Measurements from ENCODE around the gene BDKRB2.

The BDKRB2 gene

GRCh38 chr14:96204151-96205058 is at the start of gene BDKRB2:
BDKRB2 (plus strand) TSS chr14:96204839; CDS start chr14:96237108, 32,269 bp downstream.
- DNase-seq (ENCODE audit: low read depth in 2 of 2): peak in 1 of 2 donors; percentile 3

GRCh38 chr14:96154900-96155299 is 49.7 kb upstream of the BDKRB2 start:
- no peak for DNase-seq (ENCODE audit: low read depth in 2 of 2)

- DNase-seq (ENCODE audit: low read depth in 2 of 2): no peak
Observed at GRCh38 chr14:96156804-96157760, 47.6 kb upstream of the BDKRB2 start.

GRCh38 chr14:96158735-96159134 is 45.9 kb upstream of the BDKRB2 start:
- no peak for DNase-seq (ENCODE audit: low read depth in 2 of 2)

- no peak for DNase-seq (ENCODE audit: low read depth in 2 of 2)
Observed at GRCh38 chr14:96160076-96160912, 44.3 kb upstream of the BDKRB2 start.

- DNase-seq (ENCODE audit: low read depth in 2 of 2): no peak
Observed at GRCh38 chr14:96160913-96161310, 43.7 kb upstream of the BDKRB2 start.

- DNase-seq (ENCODE audit: low read depth in 2 of 2): no peak
Observed at GRCh38 chr14:96161636-96162035, 43.0 kb upstream of the BDKRB2 start.

- DNase-seq (ENCODE audit: low read depth in 2 of 2): no peak
Observed at GRCh38 chr14:96162265-96162664, 42.4 kb upstream of the BDKRB2 start.

- DNase-seq (ENCODE audit: low read depth in 2 of 2): no peak
Observed at GRCh38 chr14:96162741-96163140, 41.9 kb upstream of the BDKRB2 start.

- DNase-seq (ENCODE audit: low read depth in 2 of 2): no peak
Observed at GRCh38 chr14:96164861-96165490, 39.7 kb upstream of the BDKRB2 start.

- no peak for DNase-seq (ENCODE audit: low read depth in 2 of 2)
Observed at GRCh38 chr14:96165493-96166436, 38.9 kb upstream of the BDKRB2 start.

- no peak for DNase-seq (ENCODE audit: low read depth in 2 of 2)
Observed at GRCh38 chr14:96166461-96167223, 38.0 kb upstream of the BDKRB2 start.

GRCh38 chr14:96167224-96168148 is 37.2 kb upstream of the BDKRB2 start:
- DNase-seq (ENCODE audit: low read depth in 2 of 2): no peak

GRCh38 chr14:96168581-96168980 is 36.1 kb upstream of the BDKRB2 start:
- no peak for DNase-seq (ENCODE audit: low read depth in 2 of 2)

GRCh38 chr14:96170961-96171592 is 33.6 kb upstream of the BDKRB2 start:
- DNase-seq (ENCODE audit: low read depth in 2 of 2): no peak

GRCh38 chr14:96173636-96174475 is 30.8 kb upstream of the BDKRB2 start:
- DNase-seq (ENCODE audit: low read depth in 2 of 2): no peak

- DNase-seq (ENCODE audit: low read depth in 2 of 2): no peak
Observed at GRCh38 chr14:96176275-96176674, 28.4 kb upstream of the BDKRB2 start.
